NB4 (cell line): ENCODE data around the gene PML.

Experiments used
- MYC ChIP-seq: IDR thresholded peaks from 2 replicates; pipeline ENCODE4 v1.6.1; 2011; ENCODE audit warnings: low read depth, low read length
- TF ChIP-seq, protein P1 (sequence below): IDR thresholded peaks from one replicate; pipeline ENCODE4 v1.5.1; 2012; ENCODE audit warnings: low read depth, low read length

DNA sequence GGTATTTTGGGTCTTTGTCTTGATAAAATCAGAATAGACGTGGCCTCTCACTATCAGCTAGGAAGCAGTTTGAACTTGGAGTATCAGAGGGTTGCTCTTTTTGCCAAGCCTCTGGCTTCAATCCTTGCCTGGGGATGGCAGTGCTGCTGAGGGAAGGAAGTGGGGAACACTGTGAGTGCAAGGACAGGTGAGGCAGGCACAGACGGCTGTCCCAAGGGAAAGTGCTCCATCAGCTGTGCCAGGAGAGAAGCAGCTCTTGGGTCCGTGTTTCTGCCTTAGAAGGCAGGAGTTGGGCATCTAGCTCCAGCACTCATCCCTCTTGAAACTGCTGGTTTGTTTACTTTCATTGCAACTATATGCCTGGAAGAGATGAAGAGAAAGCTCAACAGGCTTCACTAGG is 33.2 kb downstream of the PML start:
- no peak for TF ChIP-seq MYC
- TF ChIP-seq, protein P1, sequence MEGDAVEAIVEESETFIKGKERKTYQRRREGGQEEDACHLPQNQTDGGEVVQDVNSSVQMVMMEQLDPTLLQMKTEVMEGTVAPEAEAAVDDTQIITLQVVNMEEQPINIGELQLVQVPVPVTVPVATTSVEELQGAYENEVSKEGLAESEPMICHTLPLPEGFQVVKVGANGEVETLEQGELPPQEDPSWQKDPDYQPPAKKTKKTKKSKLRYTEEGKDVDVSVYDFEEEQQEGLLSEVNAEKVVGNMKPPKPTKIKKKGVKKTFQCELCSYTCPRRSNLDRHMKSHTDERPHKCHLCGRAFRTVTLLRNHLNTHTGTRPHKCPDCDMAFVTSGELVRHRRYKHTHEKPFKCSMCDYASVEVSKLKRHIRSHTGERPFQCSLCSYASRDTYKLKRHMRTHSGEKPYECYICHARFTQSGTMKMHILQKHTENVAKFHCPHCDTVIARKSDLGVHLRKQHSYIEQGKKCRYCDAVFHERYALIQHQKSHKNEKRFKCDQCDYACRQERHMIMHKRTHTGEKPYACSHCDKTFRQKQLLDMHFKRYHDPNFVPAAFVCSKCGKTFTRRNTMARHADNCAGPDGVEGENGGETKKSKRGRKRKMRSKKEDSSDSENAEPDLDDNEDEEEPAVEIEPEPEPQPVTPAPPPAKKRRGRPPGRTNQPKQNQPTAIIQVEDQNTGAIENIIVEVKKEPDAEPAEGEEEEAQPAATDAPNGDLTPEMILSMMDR = no peak
